HG03342 (cell line): ENCODE measurements around the gene ARSI.

Source experiments
- ATAC-seq: cut with Tn5 transposase; IDR thresholded peaks from one replicate; pipeline ENCODE4 v1.9.1; 2021; ENCODE audit warnings: mild to moderate bottlenecking, moderate library complexity; ENCODE audit not compliant: unreplicated experiment

ARSI gene

GRCh38 chr5:150302301-150303069, at the start of gene ARSI:
TSS of gene ARSI (minus strand) at chr5:150302905. CDS start at chr5:150302373, 532 bp downstream.
- no peak for ATAC-seq

DNA sequence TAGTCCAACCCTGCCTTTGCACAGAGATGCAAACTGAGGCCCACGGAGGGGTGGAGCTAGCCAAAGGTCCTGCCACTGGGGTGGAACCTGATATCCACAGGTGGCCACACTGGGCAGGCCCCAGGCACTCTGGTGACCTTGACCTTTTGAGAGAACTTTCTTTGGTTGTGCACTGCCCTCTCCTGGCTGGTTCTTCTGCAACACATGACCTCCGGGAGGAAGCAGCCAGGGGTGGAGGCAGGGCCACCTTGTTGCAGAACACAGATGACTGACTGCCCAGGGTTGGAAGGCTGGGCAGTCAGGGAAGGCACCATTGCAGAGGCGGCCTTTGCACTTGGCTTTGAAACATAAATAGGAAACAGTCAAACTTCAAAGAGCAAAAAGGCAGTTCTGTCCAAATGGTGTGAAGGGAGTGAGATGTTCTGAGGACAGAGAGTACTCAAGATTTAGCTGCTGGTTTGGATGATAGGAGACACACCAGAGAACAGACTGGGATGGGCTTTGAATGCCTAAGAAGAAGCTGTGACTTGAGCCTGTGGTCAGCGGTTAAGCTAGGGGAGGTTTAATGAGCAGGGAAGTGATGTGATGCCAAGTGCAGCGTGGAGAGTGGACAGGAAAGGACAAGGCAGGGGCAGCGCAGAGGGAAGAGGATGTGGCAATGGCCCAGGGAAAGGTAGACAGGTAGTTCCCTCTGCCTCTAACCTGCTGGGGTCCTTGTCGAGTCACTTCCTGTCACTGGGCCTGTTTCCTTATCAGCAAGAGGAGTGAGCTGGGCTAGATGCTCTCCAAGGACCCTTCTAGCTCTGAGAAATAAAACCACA, 48.0 kb upstream of the ARSI start:
- ATAC-seq, result peak; percentile 79

DNA sequence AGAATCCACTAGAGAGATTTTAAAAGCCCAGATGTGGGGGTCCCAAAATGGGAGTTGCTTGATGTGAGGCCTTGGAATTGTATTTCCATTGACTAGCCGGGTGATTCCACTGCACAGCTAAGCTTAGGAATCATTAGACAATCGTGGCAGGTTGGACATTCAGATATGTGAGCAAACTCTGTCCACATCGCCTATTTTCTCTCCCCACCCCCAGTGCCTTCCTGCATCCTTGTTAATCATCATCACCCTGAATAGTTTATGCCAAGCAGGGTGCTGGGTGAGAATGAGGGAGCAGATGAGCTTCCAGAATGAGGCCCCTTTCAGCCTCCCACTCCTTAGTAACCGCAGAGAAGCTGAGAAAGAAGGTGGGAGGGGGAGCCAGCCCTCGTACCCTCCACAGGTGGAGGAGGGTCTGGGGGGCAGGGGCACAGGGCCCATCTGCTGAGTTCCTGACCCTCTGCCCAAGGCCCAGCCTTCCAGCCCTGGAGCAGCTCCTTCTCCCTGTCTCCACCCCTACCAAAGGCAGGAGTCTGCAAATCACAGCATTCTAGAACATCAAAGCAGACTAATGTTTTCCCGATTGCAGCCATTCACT, 47.1 kb upstream of the ARSI start:
- ATAC-seq, result no peak

DNA sequence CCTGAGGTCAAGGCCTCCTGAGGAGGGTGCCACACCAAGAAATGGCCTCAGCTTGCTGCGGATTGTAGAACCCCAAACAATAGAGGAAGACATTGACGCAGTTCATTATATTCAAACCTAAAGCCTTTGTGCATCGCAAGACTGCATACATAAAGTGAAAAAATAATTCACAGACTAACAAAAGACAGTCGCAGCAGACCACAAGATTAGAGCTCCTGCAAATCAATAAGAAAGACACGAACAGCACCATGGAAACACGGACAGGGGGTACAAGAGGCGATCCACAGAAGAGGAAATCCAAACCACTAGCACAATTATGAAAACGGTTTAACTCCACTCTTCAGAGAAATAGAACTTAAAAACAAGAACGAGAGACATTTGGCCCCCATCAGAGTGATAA, 44.7 kb upstream of the ARSI start:
- no peak for ATAC-seq

DNA sequence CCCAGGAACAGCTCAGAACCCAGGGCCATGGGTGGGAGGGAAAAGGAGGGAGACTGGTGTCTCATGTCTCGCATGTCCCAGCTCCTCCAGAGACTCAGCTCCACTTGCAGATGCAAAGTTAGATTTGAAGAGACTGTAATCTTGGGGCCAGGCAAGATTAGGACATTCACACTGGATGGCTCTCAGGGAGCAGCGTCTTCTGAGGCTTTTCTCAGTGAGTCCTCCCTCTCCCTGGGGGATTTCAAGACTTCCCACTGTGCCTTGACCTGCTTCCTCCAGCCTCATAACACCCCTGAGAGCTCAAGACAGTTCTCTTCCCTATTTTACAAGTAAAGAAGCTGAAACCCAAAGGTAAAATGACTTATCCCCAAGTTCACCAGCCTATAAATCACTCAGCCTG, 44.3 kb upstream of the ARSI start:
- ATAC-seq, result no peak

GRCh38 chr5:150346592-150346991, 43.9 kb upstream of the ARSI start:
- no peak for ATAC-seq

GRCh38 chr5:150345716-150346115, 43.0 kb upstream of the ARSI start:
- ATAC-seq, result no peak

GRCh38 chr5:150343994-150344631, 41.4 kb upstream of the ARSI start:
- no peak for ATAC-seq

- ATAC-seq, result no peak
Observed at GRCh38 chr5:150342583-150342982, 39.9 kb upstream of the ARSI start.

DNA sequence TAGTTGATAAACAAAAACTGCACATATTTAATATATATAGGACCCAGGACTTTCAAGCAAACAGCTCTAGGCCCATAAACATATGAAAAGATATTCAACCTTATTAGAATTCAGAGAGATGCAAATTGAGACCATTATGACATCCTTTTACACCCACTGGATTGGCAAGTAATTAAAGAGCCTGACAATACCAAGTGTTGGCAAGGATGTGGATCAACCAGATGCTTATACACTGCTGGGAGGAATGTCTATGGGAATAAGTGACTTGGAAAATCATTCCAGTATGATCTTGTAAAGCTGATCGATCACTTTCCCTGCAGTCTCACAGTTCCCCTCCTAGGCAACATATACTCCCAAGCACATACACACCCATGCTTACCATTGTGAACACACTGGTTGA, 39.3 kb upstream of the ARSI start:
- ATAC-seq, result no peak

DNA sequence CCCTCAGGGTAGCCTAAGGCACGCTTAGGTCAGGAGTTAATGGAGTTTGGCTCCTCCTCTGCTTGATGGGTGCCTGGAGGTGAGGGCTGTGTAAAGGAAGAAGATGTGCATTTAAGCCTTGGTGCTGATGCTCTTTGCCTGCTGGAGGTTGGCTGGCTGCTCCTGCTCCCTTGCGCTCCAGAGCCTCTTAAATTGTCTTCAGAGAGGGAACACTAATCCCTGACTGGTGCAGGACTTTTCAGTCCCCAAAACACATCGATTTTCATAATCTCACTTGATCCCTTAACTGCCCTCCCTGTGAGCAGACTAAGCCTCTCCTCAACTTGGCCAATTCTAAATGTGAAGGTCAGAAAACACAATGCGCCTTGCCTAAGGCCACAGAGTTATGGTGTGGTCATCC, 38.6 kb upstream of the ARSI start:
- no peak for ATAC-seq

DNA sequence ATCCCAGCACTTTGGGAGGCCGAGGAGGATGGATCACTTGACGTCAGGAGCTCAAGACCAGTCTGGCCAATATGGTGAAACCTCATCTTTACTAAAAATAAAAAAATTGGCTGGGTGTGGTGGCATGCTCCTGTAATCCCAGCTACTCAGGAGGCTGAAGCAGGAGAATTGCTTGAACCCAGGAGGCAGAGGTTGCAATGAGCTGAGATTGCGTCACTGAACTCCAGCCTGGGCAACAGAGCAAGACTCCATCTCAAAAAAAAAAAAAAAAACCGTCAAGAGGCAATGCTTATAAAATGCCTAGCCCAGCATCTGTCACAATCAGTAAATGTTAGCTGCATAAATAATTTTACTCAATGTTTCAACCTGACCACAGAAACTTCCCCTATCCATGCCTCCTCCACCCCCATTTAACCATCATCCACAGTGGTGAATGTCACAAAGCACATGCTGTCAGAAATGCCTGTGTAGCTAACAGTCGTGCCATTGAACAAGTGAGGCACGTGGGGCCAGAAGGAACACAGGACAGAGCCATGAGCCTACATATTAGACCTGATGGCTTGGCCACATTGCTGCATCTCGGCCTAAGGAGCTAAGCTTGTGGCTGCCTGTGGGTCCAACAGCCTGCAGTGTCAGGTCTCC, 38.0 kb upstream of the ARSI start:
- no peak for ATAC-seq

GRCh38 chr5:150339841-150340240, 37.1 kb upstream of the ARSI start:
- ATAC-seq, result no peak

GRCh38 chr5:150339165-150339564, 36.5 kb upstream of the ARSI start:
- no peak for ATAC-seq

DNA sequence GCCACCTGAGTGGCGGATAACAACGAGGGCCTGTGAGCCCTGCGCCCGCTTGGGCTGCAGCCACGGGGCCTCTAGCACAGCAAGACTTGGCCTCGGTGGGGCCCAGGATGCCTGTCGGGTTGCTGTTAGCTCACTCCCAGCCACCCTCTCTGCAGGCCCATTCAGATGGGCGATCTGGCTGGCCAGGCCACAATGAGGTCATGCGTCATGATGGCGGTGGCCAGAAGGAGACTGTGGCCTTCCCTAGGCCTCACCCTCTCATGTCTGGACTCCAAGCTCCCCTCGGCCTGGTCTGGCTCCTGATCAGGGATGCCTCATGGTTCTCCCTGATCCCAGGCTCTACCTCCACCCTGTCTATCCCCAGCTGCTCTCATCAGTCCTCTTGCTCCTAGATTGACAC, 35.8 kb upstream of the ARSI start:
- no peak for ATAC-seq

DNA sequence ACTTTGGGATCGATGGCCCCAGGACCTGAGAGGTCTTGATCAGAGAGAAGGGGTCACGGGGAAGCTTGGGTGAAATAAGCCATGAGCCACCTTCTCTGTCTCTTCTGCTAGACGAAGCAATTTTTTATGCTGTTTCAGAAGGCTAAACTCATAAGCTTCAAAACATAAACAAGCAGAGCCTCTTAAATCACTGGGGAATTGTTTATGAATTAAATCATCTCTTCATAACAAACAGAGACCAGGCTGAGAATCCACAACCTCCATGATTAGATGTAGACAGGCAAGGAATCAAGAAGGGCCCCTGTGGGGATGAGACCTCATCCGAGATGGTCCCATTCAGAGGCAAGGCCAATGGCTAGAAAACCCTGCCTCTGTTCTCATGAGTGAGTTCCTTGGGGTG, 33.1 kb upstream of the ARSI start:
- no peak for ATAC-seq

DNA sequence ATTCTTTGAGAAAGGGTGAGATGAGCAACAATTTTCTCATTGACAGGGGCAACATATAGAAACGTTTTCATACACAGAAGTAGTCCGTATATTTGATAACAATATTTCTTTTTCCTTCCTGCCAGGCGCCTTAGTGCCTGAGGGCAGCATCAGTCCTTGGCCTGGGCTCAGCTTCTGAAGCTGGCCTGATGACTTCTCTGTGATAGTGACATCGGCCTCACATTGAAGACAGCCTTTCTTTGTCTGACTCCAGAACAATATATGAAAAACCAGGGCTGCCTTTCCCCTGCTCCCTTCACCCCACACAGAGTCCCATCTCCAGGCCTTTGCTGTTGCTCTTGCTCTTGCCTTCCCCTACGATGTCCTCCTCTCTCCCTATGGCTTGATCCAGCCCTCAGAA, 30.7 kb upstream of the ARSI start:
- no peak for ATAC-seq

DNA sequence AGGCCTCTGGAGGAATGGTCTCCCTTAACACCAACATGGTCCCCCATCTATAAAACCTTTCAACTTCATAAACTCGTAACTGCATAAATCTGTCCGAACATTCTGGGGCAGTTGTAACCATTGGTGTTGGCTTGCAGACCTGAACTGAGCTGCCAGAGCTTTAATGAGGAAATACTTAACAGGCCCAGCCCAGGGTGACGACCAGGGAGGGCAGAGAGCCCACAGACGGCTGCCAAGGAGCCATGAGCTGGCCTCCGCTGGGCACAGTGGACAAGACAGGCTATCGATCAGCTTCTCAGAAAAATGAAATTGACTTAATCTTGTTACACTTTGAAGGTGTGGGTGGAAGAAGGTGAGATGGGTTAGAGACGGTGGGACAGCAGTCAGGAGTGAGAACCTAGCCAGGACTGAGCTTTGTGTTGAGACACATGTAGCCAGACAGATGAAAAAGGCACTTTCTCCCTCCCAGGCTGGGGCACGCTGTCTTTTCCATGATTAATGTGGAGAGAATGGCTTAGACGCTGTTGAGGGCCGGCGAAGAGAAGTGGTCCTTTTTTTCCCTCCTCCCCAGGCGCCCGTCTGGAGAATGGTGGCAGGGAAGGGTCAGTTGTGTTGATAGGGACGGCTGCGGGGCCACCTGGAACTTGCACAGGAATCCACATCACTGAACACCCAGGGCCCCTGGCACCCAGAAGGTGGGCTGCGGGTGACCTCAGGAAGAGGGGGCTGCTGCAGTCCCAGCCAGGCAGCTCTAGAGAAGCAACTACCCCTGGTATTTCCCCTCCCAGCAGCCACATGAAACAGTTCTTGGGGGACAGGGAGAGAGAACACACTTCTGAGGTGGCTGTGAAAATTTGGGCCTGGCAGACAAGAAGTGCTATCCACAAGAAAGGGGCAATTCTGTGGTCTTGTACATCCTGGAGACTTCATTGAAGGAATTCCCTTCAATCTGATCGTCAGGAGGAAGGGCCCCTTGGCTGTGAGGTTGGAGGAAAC, 27.5 kb upstream of the ARSI start:
- no peak for ATAC-seq

GRCh38 chr5:150329038-150329437, 26.3 kb upstream of the ARSI start:
- ATAC-seq, result no peak

DNA sequence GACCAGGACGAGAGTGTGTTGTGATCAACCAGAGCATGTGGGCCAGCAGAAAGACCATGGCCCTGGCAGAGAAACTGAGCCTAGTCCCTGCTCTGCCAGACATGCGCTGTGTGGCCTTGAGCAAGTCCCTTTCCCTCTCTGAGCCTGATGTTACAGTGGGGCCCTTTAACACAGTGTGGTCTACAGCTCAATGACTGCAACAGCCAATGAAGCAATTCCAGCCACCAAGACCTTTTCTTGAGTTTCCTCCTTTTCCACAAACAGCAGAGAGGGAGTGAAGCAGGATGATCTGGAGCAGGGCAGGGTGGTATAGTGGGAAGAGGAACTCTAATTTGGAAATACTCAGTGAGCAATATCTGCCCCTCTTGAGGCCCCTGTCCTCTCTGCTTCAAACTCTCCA, 25.8 kb upstream of the ARSI start:
- no peak for ATAC-seq
